Endothelial cell (in vitro differentiated cells): ENCODE measurements around the gene RAMP3. TPM values are rescaled to one million over a fixed set of nuclear protein-coding genes. Genes with fewer than 3 reads are reported as not detected.

Source experiments
- DNase-seq: peaks from one replicate; pipeline ENCODE4 v3.0.0; 2021; ENCODE audit warnings: low spot score
- H3K27ac Mint-ChIP-seq: one replicate; pipeline ENCODE4 v1.8.0; 2021; ENCODE audit warnings: mixed read lengths, inconsistent platforms; ENCODE audit not compliant: unreplicated experiment
- H3K27me3 Mint-ChIP-seq: one replicate; pipeline ENCODE4 v1.8.0; 2021; ENCODE audit warnings: mild to moderate bottlenecking, moderate library complexity, mixed read lengths, inconsistent platforms; ENCODE audit not compliant: unreplicated experiment
- H3K36me3 Mint-ChIP-seq: one replicate; pipeline ENCODE4 v1.8.0; 2021; ENCODE audit warnings: mild to moderate bottlenecking, low read depth, mixed read lengths, inconsistent platforms; ENCODE audit not compliant: unreplicated experiment
- H3K4me1 Mint-ChIP-seq: one replicate; pipeline ENCODE4 v1.8.0; 2021; ENCODE audit warnings: mild to moderate bottlenecking, mixed read lengths, inconsistent platforms; ENCODE audit not compliant: unreplicated experiment
- H3K4me3 Mint-ChIP-seq: one replicate; pipeline ENCODE4 v1.8.0; 2021; ENCODE audit warnings: mild to moderate bottlenecking, mixed read lengths, inconsistent platforms; ENCODE audit not compliant: unreplicated experiment
- H3K9me3 Mint-ChIP-seq: one replicate; pipeline ENCODE4 v1.8.0; 2021; ENCODE audit warnings: mixed read lengths, inconsistent platforms; ENCODE audit not compliant: unreplicated experiment
- CTCF ChIP-seq: fragments of 200-600 bp; sonication (generic); IDR thresholded peaks from one replicate; pipeline ENCODE4 v1.5.0; 2021; ENCODE audit warnings: antibody characterized with exemption; ENCODE audit not compliant: unreplicated experiment
- total RNA-seq: library from RNA; stranded (reverse); fragmentation: NEBNext Ultra II Directional; extraction: Animal tissue kit (Norgen Biotek cat#: 25700); gene quantifications from one replicate; pipeline ENCODE4 v1.2.1, GENCODE V29; 2021; ENCODE audit not compliant: unreplicated experiment

Gene RAMP3
- total RNA-seq, 1 donor from 2014 or later, result 0.62 TPM

- Mint-ChIP-seq H3K4me1 (peaks cover 5% of the 10 kb centered on the region), H3K27ac (no peak overlapping the region), H3K9me3 (no peaks in the 10 kb centered on the region), H3K4me3 (no peak overlapping the region), H3K27me3 (peaks cover 7% of the 10 kb centered on the region), H3K36me3 (no peaks in the 10 kb centered on the region)
- DNase-seq, result no peak
- no peak for TF ChIP-seq CTCF
Measured at GRCh38 chr7:45147858-45148652, 9.5 kb upstream of the RAMP3 start.

- H3K36me3 Mint-ChIP-seq, result no peaks in the 10 kb centered on the region
- DNase-seq, result no peak
- peaks cover 5% of the 10 kb centered on the region for H3K4me1 Mint-ChIP-seq
- no peak overlapping the region for H3K4me3 Mint-ChIP-seq
- TF ChIP-seq CTCF, result no peak
- no peaks in the 10 kb centered on the region for H3K9me3 Mint-ChIP-seq
- H3K27me3 Mint-ChIP-seq, result peaks cover 7% of the 10 kb centered on the region
- H3K27ac Mint-ChIP-seq, result no peak overlapping the region
Measured at GRCh38 chr7:45148653-45148973, 9.0 kb upstream of the RAMP3 start.

GRCh38 chr7:45149606-45150005 is 8.0 kb upstream of the RAMP3 start:
- H3K36me3 Mint-ChIP-seq, result no peaks in the 10 kb centered on the region
- H3K4me3 Mint-ChIP-seq, result no peak overlapping the region
- no peak for DNase-seq
- no peaks in the 10 kb centered on the region for H3K9me3 Mint-ChIP-seq
- no peak overlapping the region for H3K27ac Mint-ChIP-seq
- TF ChIP-seq CTCF, result no peak
- H3K4me1 Mint-ChIP-seq, result no peaks in the 10 kb centered on the region
- H3K27me3 Mint-ChIP-seq, result peaks cover 7% of the 10 kb centered on the region

- no peak overlapping the region for H3K4me3 Mint-ChIP-seq
- no peaks in the 10 kb centered on the region for H3K36me3 Mint-ChIP-seq
- H3K4me1 Mint-ChIP-seq, result no peaks in the 10 kb centered on the region
- DNase-seq, result no peak
- peaks cover 7% of the 10 kb centered on the region for H3K27me3 Mint-ChIP-seq
- H3K27ac Mint-ChIP-seq, result no peak overlapping the region
- TF ChIP-seq CTCF, result no peak
- H3K9me3 Mint-ChIP-seq, result no peaks in the 10 kb centered on the region
Measured at GRCh38 chr7:45150199-45150598, 7.4 kb upstream of the RAMP3 start.

- Mint-ChIP-seq H3K27ac (no peak overlapping the region), H3K4me3 (no peak overlapping the region), H3K36me3 (no peaks in the 10 kb centered on the region), H3K9me3 (no peaks in the 10 kb centered on the region), H3K4me1 (no peaks in the 10 kb centered on the region), H3K27me3 (peaks cover 9% of the 10 kb centered on the region)
- no peak for TF ChIP-seq CTCF
- DNase-seq, result no peak
Measured at GRCh38 chr7:45151131-45151684, 6.4 kb upstream of the RAMP3 start.
